ENCODE data around the gene ATXN10. TPM values are rescaled to one million over a fixed set of nuclear protein-coding genes. Genes with fewer than 3 reads are reported as not detected.
A peak's percentile ranks its signal among the peaks of the same experiment; 100 is the strongest.

ATXN10 gene
- total and polyA plus RNA-seq, 2 of the 13 experiments (the other 11 are each of a cell fraction or from before 2014, with no cell fraction given): 60.1 to 194 TPM

DNA sequence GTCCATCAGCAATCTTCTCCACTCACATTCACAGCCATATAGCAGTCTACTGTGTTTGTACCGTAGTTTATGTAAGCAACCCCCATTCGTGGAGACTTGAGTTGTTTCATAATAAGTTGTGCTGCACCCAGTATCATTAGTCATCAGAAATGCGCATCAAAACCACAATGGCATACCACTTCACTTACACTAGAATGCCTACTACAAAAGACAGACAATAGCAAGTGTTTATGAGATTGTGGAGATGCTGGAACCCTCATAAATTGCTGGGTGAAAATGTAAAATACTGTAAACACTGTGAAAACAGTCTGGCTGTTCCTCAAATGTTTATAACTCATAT lies 133.3 kb downstream of the ATXN10 start:
- Histone ChIP-seq H3K4me2 (ENCODE audit: low read depth, low read length) (no peak overlapping the region), H4K20me1 (ENCODE audit: insufficient read depth, low read length) (no peaks in the 10 kb centered on the region), H3K4me1 (ENCODE audit: insufficient read depth, low read length) (no peaks in the 10 kb centered on the region), H3K9ac (ENCODE audit: insufficient read depth, low read depth, low read length) (no peak overlapping the region), H3K9me3 (ENCODE audit: low read length) (no peaks in the 10 kb centered on the region), H3K79me2 (ENCODE audit: insufficient read depth, low read length) (no peaks in the 10 kb centered on the region), H3K27ac (ENCODE audit: extremely low read length, insufficient read depth, low read length) (no peak overlapping the region), H3K27me3 (ENCODE audit: control insufficient read depth in 1 of 2, insufficient read depth in 2 of 2, low read length in 2 of 2) (no peaks in the 10 kb centered on the region), H2AFZ (ENCODE audit: low read length) (no peak overlapping the region), H3K36me3 (replicated peaks in 1 of 2; ENCODE audit: control insufficient read depth in 1 of 2, insufficient read depth in 2 of 2, low read length in 2 of 2) (peaks cover 6 to 34% of the 10 kb centered on the region in 2 experiments; a peak in 4 of 5 replicates), H3K4me3 (replicated peaks in 1 of 3; ENCODE audit: insufficient read depth in 1 of 3, low read depth in 2 of 3, low read length in 3 of 3) (no peak overlapping the region)
- FAIRE-seq: no peak
- no peak for ATAC-seq
- POLR2A ChIA-PET: no interaction called here
- TF ChIP-seq, protein P1, sequence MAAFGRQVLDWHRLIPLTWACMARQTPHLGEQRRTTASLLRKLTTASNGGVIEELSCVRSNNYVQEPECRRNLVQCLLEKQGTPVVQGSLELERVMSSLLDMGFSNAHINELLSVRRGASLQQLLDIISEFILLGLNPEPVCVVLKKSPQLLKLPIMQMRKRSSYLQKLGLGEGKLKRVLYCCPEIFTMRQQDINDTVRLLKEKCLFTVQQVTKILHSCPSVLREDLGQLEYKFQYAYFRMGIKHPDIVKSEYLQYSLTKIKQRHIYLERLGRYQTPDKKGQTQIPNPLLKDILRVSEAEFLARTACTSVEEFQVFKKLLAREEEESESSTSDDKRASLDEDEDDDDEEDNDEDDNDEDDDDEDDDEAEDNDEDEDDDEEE (CRISPR knock-in tag; IDR thresholded peaks at IDR 0.05): no peak
- no peak for TF ChIP-seq ZNF30 (CRISPR knock-in tag; IDR thresholded peaks at IDR 0.05)
- no peak for TF ChIP-seq ZNF589 (CRISPR knock-in tag; conservative IDR thresholded peaks at IDR 0.05)
- TF ChIP-seq, protein P2, sequence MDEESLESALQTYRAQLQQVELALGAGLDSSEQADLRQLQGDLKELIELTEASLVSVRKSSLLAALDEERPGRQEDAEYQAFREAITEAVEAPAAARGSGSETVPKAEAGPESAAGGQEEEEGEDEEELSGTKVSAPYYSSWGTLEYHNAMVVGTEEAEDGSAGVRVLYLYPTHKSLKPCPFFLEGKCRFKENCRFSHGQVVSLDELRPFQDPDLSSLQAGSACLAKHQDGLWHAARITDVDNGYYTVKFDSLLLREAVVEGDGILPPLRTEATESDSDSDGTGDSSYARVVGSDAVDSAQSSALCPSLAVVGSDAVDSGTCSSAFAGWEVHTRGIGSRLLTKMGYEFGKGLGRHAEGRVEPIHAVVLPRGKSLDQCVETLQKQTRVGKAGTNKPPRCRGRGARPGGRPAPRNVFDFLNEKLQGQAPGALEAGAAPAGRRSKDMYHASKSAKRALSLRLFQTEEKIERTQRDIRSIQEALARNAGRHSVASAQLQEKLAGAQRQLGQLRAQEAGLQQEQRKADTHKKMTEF (CRISPR knock-in tag; IDR thresholded peaks at IDR 0.05): no peak
- no peak for TF ChIP-seq SYNCRIP (IDR thresholded peaks at IDR 0.05; ENCODE audit: insufficient read depth, low read depth, low read length)
- no peak for TF ChIP-seq ZNF558 (CRISPR knock-in tag; IDR thresholded peaks at IDR 0.05; ENCODE audit: borderline replicate concordance)
- TF ChIP-seq PCBP1 (IDR thresholded peaks at IDR 0.05; ENCODE audit: borderline replicate concordance, low read depth, low read length): no peak
- no peak for TF ChIP-seq ZNF530 (CRISPR knock-in tag; IDR thresholded peaks at IDR 0.05; ENCODE audit: low read depth)
- TF ChIP-seq, protein P3, sequence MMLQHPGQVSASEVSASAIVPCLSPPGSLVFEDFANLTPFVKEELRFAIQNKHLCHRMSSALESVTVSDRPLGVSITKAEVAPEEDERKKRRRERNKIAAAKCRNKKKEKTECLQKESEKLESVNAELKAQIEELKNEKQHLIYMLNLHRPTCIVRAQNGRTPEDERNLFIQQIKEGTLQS (CRISPR knock-in tag; IDR thresholded peaks at IDR 0.05): no peak
- no peak for TF ChIP-seq ZFP41 (CRISPR knock-in tag; IDR thresholded peaks at IDR 0.05; ENCODE audit: borderline replicate concordance)
- TF ChIP-seq, protein P4, sequence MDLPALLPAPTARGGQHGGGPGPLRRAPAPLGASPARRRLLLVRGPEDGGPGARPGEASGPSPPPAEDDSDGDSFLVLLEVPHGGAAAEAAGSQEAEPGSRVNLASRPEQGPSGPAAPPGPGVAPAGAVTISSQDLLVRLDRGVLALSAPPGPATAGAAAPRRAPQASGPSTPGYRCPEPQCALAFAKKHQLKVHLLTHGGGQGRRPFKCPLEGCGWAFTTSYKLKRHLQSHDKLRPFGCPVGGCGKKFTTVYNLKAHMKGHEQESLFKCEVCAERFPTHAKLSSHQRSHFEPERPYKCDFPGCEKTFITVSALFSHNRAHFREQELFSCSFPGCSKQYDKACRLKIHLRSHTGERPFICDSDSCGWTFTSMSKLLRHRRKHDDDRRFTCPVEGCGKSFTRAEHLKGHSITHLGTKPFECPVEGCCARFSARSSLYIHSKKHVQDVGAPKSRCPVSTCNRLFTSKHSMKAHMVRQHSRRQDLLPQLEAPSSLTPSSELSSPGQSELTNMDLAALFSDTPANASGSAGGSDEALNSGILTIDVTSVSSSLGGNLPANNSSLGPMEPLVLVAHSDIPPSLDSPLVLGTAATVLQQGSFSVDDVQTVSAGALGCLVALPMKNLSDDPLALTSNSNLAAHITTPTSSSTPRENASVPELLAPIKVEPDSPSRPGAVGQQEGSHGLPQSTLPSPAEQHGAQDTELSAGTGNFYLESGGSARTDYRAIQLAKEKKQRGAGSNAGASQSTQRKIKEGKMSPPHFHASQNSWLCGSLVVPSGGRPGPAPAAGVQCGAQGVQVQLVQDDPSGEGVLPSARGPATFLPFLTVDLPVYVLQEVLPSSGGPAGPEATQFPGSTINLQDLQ (CRISPR knock-in tag; IDR thresholded peaks at IDR 0.05): no peak
- TF ChIP-seq GTF2F1 (IDR thresholded peaks at IDR 0.05; ENCODE audit: low read length): no peak
- TF ChIP-seq ZNF253 (CRISPR knock-in tag; IDR thresholded peaks at IDR 0.05; ENCODE audit: borderline replicate concordance): no peak
- no peak for TF ChIP-seq CREB1 (IDR thresholded peaks at IDR 0.05)
- no peak for TF ChIP-seq CREB1 (CRISPR knock-in tag; IDR thresholded peaks at IDR 0.05)
- no peak for TF ChIP-seq MAFK (conservative IDR thresholded peaks at IDR 0.05 in 1 of 2, IDR thresholded peaks at IDR 0.05 in 1 of 2; ENCODE audit: low read length in 2 of 2)
- TF ChIP-seq, protein P5, sequence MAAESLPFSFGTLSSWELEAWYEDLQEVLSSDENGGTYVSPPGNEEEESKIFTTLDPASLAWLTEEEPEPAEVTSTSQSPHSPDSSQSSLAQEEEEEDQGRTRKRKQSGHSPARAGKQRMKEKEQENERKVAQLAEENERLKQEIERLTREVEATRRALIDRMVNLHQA (CRISPR knock-in tag; IDR thresholded peaks at IDR 0.05): no peak
- TF ChIP-seq ARID2 (CRISPR knock-in tag; IDR thresholded peaks at IDR 0.05; ENCODE audit: borderline replicate concordance): no peak
- in situ Hi-C loops (cut with HindIII; ENCODE audit: extremely low pct_ligation_motif_present, low pct_unique_long_range_greater_than_20kb) (no loop called here), intact Hi-C loops (cut with micrococcal nuclease; ENCODE audit: unreplicated experiment) (no loop called here)
- CTCF ChIA-PET (ENCODE audit: low intra/inter-chr PET ratio, low total read pairs): no interaction called here
- 94% methylated on average over 3 of the region's 3 CpGs for WGBS (ENCODE audit: low lambda C conversion rate)
- DNase-seq (ENCODE audit: low spot score): peak; percentile 4
- BruUV-seq (replicated peaks): no TSS peak

All from HepG2 (cell line).